ENCODE results near the gene ARHGEF33.

Gene ARHGEF33

DNA sequence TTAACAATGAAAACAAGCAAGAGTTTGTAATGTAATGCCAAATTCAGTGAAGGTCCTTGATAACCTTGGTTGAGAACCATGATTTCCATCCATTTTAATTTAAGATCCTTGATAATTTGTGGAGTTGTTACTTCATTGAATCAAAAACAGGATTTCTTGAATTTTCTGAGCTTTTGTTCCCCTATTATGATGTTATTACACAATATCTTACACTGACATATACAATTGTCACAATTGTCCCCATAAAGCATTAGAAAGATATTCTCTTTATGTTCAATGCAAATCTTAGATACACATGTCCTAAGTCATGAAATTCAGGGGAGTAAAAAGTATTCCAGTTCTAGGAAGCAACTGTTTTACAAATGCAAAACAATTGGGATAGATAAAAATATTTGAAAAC is 83.6 kb downstream of the ARHGEF33 start:
- ChIA-PET CTCF (interaction anchor here (0.6 kb wide), 1 partner anchor 1558 kb away, joined by 5 read pairs; no protein-coding TSS in a partner anchor), POLR2A (ENCODE audit: low non-redundant PET) (interaction anchor here (0.5 kb wide), 1 partner anchor 91 kb away, joined by 3 read pairs; no protein-coding TSS in a partner anchor)
- DNase-seq (ENCODE audit: low spot score), result no peak
- no peak overlapping the region for H3K27ac ChIP-seq
- TF ChIP-seq, protein P1, sequence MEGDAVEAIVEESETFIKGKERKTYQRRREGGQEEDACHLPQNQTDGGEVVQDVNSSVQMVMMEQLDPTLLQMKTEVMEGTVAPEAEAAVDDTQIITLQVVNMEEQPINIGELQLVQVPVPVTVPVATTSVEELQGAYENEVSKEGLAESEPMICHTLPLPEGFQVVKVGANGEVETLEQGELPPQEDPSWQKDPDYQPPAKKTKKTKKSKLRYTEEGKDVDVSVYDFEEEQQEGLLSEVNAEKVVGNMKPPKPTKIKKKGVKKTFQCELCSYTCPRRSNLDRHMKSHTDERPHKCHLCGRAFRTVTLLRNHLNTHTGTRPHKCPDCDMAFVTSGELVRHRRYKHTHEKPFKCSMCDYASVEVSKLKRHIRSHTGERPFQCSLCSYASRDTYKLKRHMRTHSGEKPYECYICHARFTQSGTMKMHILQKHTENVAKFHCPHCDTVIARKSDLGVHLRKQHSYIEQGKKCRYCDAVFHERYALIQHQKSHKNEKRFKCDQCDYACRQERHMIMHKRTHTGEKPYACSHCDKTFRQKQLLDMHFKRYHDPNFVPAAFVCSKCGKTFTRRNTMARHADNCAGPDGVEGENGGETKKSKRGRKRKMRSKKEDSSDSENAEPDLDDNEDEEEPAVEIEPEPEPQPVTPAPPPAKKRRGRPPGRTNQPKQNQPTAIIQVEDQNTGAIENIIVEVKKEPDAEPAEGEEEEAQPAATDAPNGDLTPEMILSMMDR (conservative IDR thresholded peaks at IDR 0.05; ENCODE audit: low read depth), result no peak

DNA sequence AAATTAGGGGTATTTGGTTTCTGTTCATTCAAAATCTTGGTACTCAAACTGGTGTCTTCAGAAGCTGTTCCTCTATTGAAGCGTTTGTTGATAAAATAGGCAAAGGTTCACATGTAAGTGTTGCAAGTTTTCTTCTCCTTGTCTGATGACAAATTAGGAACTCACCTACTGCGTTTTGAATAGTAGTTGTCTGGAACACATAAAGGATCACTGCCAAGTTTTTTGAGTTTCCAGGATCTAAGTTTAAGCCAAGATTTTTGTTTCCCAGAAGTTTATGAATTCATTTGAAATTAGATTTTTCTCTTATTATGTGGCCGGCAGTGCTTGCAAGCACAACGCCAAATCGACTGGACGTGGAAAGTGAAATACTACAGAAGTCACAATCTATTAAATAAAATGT is 85.4 kb downstream of the ARHGEF33 start:
- no peak overlapping the region for H3K27ac ChIP-seq
- DNase-seq (ENCODE audit: low spot score), result no peak
- TF ChIP-seq, protein P1 (conservative IDR thresholded peaks at IDR 0.05; ENCODE audit: low read depth), result no peak
- ChIA-PET CTCF (interaction anchor here (0.5 kb wide), 1 partner anchor 1040 kb away, joined by 3 read pairs; no protein-coding TSS in a partner anchor), POLR2A (ENCODE audit: low non-redundant PET) (no interaction called here)

DNA sequence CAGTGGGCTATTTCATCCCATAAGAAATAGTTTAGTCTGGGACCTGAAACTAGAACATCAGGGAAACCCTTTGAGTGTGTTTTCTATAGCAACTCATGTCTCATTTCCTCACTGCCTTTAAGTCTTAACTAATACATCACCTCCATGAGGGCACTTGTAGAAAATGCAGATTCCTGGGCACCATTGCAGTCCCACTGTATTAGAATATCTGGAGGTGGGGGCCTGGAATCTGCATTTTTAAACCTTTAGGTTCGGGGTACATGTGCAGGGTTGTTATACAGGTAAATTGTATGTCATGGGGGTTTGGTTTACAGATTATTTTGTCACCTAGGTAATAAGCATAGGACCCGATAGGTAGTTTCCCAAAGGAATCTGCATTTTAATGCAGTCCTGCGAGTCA is 87.4 kb downstream of the ARHGEF33 start:
- CTCF ChIA-PET, result no interaction called here
- H3K27ac ChIP-seq, result no peak overlapping the region
- POLR2A ChIA-PET (ENCODE audit: low non-redundant PET), result no interaction called here
- no peak for DNase-seq (ENCODE audit: low spot score)
- TF ChIP-seq, protein P1 (conservative IDR thresholded peaks at IDR 0.05; ENCODE audit: low read depth), result no peak

DNA sequence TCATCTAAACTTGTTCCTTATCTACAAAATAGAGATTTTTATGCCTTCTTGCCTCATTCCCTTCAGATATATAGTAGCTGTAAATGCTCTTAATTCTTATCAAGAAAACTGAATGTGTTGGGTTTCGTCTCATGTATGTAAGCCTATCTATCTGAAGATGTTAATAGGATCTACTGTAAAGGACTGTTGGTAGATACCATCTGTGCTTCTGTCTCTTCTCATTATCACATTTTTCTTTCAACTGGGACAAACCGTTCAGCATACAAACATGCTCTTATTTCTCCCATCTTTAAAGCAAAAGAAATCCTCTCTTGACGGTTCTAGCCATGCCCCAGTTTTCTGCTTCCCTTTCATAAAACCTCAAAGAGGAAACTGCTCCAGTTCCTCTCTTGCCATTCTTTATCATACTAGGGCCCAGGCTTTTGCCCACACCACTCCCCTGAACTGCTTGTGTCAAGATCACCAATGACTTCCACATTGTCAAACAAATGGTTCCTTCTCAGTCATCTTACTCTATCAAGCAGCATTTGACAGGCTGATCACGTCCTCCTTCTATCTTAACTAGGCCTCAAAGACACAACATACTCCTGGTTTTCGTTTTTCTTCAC is 88.7 kb downstream of the ARHGEF33 start:
- no peak overlapping the region for H3K27ac ChIP-seq
- POLR2A ChIA-PET (ENCODE audit: low non-redundant PET), result no interaction called here
- TF ChIP-seq, protein P1 (conservative IDR thresholded peaks at IDR 0.05; ENCODE audit: low read depth), result no peak
- no peak for DNase-seq (ENCODE audit: low spot score)
- CTCF ChIA-PET, result no interaction called here

DNA sequence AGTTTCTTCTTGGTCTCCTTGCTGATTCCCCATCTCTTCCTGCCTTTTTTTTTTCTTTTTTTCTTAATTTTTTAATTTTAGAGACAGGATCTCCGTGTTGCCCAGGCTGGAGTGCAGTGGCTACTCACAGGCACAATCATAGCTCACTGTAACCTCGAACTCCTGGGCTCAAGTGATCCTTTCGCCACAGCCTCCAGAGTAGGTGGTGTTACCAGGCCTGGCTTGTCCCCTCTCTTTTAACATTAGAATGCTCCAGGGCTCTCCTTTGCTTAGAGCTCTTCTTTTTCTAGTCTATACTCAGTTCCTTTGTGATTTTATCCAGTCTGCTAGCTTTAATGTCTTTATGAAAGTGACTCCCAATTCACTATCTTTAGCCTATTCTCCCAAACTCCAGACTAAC is 89.2 kb downstream of the ARHGEF33 start:
- TF ChIP-seq, protein P1 (conservative IDR thresholded peaks at IDR 0.05; ENCODE audit: low read depth), result no peak
- ChIA-PET POLR2A (ENCODE audit: low non-redundant PET) (no interaction called here), CTCF (no interaction called here)
- DNase-seq (ENCODE audit: low spot score), result no peak
- H3K27ac ChIP-seq, result no peak overlapping the region

DNA sequence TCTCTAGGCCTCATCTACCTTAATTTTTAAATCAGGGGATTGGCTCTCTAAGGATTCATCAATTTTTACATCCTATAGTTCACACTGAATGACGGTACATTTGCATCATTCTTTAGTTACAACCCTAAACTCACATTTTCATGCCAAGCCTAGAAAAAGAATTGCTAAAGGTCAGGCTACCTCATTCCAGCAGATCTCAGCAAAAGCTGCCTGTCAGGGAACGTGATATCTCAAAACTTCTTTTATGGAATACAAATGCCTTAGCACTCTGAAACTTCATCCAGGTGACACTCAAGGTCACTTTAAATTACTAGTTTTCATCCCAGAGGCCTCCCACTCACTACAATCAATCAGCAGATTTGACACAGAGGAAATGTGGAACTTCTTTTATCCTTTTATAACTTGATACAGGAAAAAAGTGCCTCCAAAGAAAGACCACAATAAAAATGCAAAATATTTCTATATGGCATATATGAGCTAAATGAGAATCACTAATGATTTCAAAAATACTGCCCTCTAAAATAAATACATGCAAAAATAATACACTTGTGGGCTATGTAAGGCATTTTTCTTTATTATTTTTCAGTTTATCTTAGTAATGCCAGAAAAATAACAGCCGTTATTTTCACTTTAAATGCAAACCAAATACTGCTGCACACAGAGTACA is 91.5 kb downstream of the ARHGEF33 start:
- TF ChIP-seq, protein P1 (conservative IDR thresholded peaks at IDR 0.05; ENCODE audit: low read depth), result no peak
- H3K27ac ChIP-seq, result no peak overlapping the region
- POLR2A ChIA-PET (ENCODE audit: low non-redundant PET), result no interaction called here
- CTCF ChIA-PET, result interaction anchor here (0.6 kb wide), 1 partner anchor 666 kb away, joined by 3 read pairs; no protein-coding TSS in a partner anchor
- DNase-seq (ENCODE audit: low spot score), result no peak
